HEK293 (cell line): ENCODE measurements around the gene CTPS1.

Experiments
- CTCF ChIA-PET: fragments of 350-600 bp; formaldehyde crosslinking; extraction: SDS; loops from one replicate; lab custom pipeline; 2021; ENCODE audit warnings: antibody characterized with exemption; lab: Yijun Ruan, JAX
- POLR2A ChIA-PET: fragments of 300-600 bp; formaldehyde crosslinking; extraction: SDS; loops from one replicate; lab custom pipeline; 2020; ENCODE audit warnings: antibody characterized with exemption, inconsistent platforms; lab: Yijun Ruan, JAX
- H3K27ac ChIP-seq: fragments of 200-500 bp; sonication (Bioruptor generic); 2 replicates; pipeline ENCODE4 v1.5.1; 2014; ENCODE audit warnings: low read depth, low read length, control low read depth, inconsistent platforms; ENCODE audit errors: extremely low read depth
- H3K36me3 ChIP-seq, 2 experiments: fragments of 200-500 bp in 1 of 2; sonication (Bioruptor generic) in 1 of 2; 1 replicate in 1 of 2; 2 replicates in 1 of 2; pipeline ENCODE4 v1.5.1; 2014 to 2017; ENCODE audit warnings: inconsistent platforms in 2 of 2, low read length in 2 of 2; ENCODE audit not compliant: control insufficient read depth in 2 of 2, insufficient read depth in 1 of 2
- H3K4me1 ChIP-seq: fragments of 200-500 bp; sonication (Bioruptor generic); 2 replicates; pipeline ENCODE4 v1.5.1; 2014; ENCODE audit warnings: mild to moderate bottlenecking, low read length, inconsistent platforms; ENCODE audit not compliant: control insufficient read depth, insufficient read depth
- H3K4me3 ChIP-seq: 2 replicates; pipeline ENCODE4 v1.5.1; 2011; ENCODE audit warnings: low read depth, mild to moderate bottlenecking, control low read depth, low read length, moderate library complexity
- H3K9me3 ChIP-seq: fragments of 200-500 bp; sonication (Bioruptor generic); 2 replicates; pipeline ENCODE4 v1.5.1; 2014; ENCODE audit warnings: low read depth, low read length, inconsistent platforms; ENCODE audit not compliant: control insufficient read depth, insufficient read depth
- OSR2 ChIP-seq: fragments of 450-650 bp; formaldehyde crosslinking; IDR thresholded peaks from 2 replicates; pipeline ENCODE4 v1.5.1; 2016; ENCODE audit warnings: missing biosample characterization, missing genetic modification characterization
- SCRT2 ChIP-seq: fragments of 450-650 bp; formaldehyde crosslinking; IDR thresholded peaks from 2 replicates; pipeline ENCODE4 v1.5.1; 2016; ENCODE audit warnings: missing biosample characterization, missing genetic modification characterization
- TCF7L2 ChIP-seq: IDR thresholded peaks from 2 replicates; pipeline ENCODE4 v1.6.1; 2011; ENCODE audit warnings: low read depth, mild to moderate bottlenecking, inconsistent platforms, low read length, moderate library complexity, borderline replicate concordance
- TRIM28 ChIP-seq: IDR thresholded peaks from 2 replicates; pipeline ENCODE4 v1.6.1; 2011; ENCODE audit warnings: low read length, control low read depth, borderline replicate concordance
- ZBTB17 ChIP-seq: fragments of 450-650 bp; formaldehyde crosslinking; IDR thresholded peaks from 2 replicates; pipeline ENCODE4 v1.5.1; 2016; ENCODE audit warnings: missing biosample characterization, missing genetic modification characterization
- ZBTB7A ChIP-seq: fragments of 450-650 bp; formaldehyde crosslinking; IDR thresholded peaks from 2 replicates; pipeline ENCODE4 v1.5.1; 2016; ENCODE audit warnings: low read depth, missing biosample characterization, missing genetic modification characterization
- ZEB2 ChIP-seq: fragments of 450-650 bp; formaldehyde crosslinking; IDR thresholded peaks from 2 replicates; pipeline ENCODE4 v1.5.1; 2016; ENCODE audit warnings: missing biosample characterization, missing genetic modification characterization
- ZIC2 ChIP-seq: fragments of 450-650 bp; formaldehyde crosslinking; IDR thresholded peaks from 2 replicates; pipeline ENCODE4 v1.5.1; 2016; ENCODE audit warnings: missing biosample characterization, missing genetic modification characterization
- ZNF146 ChIP-seq: fragments of 450-650 bp; formaldehyde crosslinking; IDR thresholded peaks from 2 replicates; pipeline ENCODE4 v1.5.1; 2016; ENCODE audit warnings: missing biosample characterization, missing genetic modification characterization
- ZNF2 ChIP-seq: fragments of 450-650 bp; formaldehyde crosslinking; IDR thresholded peaks from 2 replicates; pipeline ENCODE4 v1.5.1; 2016; ENCODE audit warnings: missing biosample characterization, missing genetic modification characterization
- ZNF248 ChIP-seq: fragments of 450-650 bp; formaldehyde crosslinking; IDR thresholded peaks from 2 replicates; pipeline ENCODE4 v1.5.1; 2017; ENCODE audit warnings: missing biosample characterization, missing genetic modification characterization
- ZNF341 ChIP-seq: fragments of 450-650 bp; formaldehyde crosslinking; IDR thresholded peaks from 2 replicates; pipeline ENCODE4; 2016; ENCODE audit warnings: low read depth, missing biosample characterization, missing genetic modification characterization
- ZNF391 ChIP-seq: fragments of 450-650 bp; formaldehyde crosslinking; IDR thresholded peaks from 2 replicates; pipeline ENCODE4 v1.5.1; 2016; ENCODE audit warnings: low read depth, missing biosample characterization, missing genetic modification characterization, borderline replicate concordance
- ZNF416 ChIP-seq: fragments of 450-650 bp; formaldehyde crosslinking; IDR thresholded peaks from 2 replicates; pipeline ENCODE4 v1.5.1; 2016; ENCODE audit warnings: missing biosample characterization, missing genetic modification characterization
- ZNF561 ChIP-seq: fragments of 450-650 bp; IDR thresholded peaks from 2 replicates; pipeline ENCODE4 v1.5.1; 2018; ENCODE audit warnings: missing biosample characterization, missing genetic modification characterization, borderline replicate concordance
- ZNF658 ChIP-seq: fragments of 450-650 bp; formaldehyde crosslinking; IDR thresholded peaks from 2 replicates; pipeline ENCODE4; 2016; ENCODE audit warnings: missing biosample characterization, missing genetic modification characterization
- ZNF660 ChIP-seq: fragments of 450-650 bp; IDR thresholded peaks from 2 replicates; pipeline ENCODE4 v1.5.1; 2018; ENCODE audit warnings: missing biosample characterization, mild to moderate bottlenecking, missing genetic modification characterization
- ZNF843 ChIP-seq: fragments of 450-650 bp; formaldehyde crosslinking; IDR thresholded peaks from 2 replicates; pipeline ENCODE4 v1.5.1; 2016; ENCODE audit warnings: missing biosample characterization, missing genetic modification characterization
- ZSCAN30 ChIP-seq: fragments of 450-650 bp; IDR thresholded peaks from 2 replicates; pipeline ENCODE4 v1.5.1; 2018; ENCODE audit warnings: missing biosample characterization, mild to moderate bottlenecking, missing genetic modification characterization, moderate library complexity
- TF ChIP-seq, protein P1 (sequence below): fragments of 450-650 bp; formaldehyde crosslinking; IDR thresholded peaks from 2 replicates; pipeline ENCODE4 v1.5.1; 2017; ENCODE audit warnings: missing biosample characterization, missing genetic modification characterization
- TF ChIP-seq, protein P2 (sequence below): fragments of 450-650 bp; formaldehyde crosslinking; IDR thresholded peaks from 2 replicates; pipeline ENCODE4 v1.5.1; 2017; ENCODE audit warnings: missing biosample characterization, missing genetic modification characterization
- TF ChIP-seq, protein P3 (sequence below): fragments of 450-650 bp; formaldehyde crosslinking; IDR thresholded peaks from 2 replicates; pipeline ENCODE4 v1.5.1; 2016; ENCODE audit warnings: missing biosample characterization, missing genetic modification characterization
- TF ChIP-seq, protein P4 (sequence below): fragments of 450-650 bp; formaldehyde crosslinking; IDR thresholded peaks from 2 replicates; pipeline ENCODE4 v1.5.1; 2016; ENCODE audit warnings: missing biosample characterization, missing genetic modification characterization
- TF ChIP-seq, protein P5 (sequence below): fragments of 450-650 bp; formaldehyde crosslinking; optimal IDR thresholded peaks from 2 replicates; pipeline ENCODE3; 2016; ENCODE audit warnings: missing biosample characterization, mild to moderate bottlenecking, missing genetic modification characterization

CTPS1 gene

DNA sequence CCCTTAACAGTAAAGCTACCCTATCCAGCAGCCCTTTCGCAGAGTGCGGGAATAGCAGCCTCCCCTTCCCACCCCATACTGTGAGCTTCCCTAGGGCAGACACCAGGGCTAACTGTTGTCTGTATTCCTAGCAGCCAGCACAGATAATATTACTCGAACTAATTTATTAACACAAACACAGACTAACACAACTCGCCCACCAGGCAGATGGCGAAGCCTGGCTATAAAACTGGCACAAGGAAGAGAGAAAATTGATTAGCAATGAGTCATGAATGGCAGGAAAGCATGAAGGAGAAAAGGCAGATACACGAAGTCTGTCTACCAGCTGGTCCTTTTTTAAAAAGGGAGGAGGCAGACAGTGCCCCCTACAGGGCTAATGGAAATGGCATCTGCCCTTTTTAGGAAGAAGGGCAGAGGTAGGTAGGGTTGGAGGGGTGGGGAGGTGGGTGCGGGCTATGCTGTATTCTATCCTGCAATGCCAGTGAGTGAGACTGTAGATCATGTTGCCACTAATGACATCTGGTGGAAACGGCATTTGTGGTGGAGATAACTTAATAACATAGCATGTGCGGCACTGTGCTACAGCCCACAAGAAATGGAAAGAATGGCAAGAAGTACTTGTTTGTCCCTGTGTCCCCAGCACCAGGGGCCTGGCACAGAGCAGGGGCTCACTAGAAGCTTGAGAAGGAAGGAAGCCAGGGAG, 30.6 kb upstream of the CTPS1 start (continued):
- TF ChIP-seq, protein P1, sequence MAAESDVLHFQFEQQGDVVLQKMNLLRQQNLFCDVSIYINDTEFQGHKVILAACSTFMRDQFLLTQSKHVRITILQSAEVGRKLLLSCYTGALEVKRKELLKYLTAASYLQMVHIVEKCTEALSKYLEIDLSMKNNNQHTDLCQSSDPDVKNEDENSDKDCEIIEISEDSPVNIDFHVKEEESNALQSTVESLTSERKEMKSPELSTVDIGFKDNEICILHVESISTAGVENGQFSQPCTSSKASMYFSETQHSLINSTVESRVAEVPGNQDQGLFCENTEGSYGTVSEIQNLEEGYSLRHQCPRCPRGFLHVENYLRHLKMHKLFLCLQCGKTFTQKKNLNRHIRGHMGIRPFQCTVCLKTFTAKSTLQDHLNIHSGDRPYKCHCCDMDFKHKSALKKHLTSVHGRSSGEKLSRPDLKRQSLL (tag by site-specific recombination): no peak
- no peak for TF ChIP-seq ZNF248

DNA sequence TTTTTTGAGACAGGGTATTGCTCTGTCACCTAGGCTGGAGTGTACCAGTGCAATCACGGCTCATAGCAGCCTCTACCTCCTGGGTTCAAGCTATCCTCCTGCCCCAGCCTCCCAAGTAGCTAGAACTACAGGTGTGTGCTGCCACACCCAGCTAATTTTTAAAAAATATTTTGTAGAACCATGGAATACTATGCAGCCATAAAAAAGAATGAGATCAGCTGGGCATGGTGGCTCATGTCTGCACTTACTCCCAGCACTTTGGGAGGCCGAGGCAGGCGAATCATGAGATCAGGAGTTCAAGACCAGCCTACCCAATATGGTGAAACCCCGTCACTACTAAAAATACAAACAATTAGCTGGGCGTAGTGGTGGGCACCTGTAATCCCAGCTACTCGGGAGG, 29.9 kb upstream of the CTPS1 start:
- Histone ChIP-seq H3K4me3 (no peak overlapping the region), H3K27ac (no peak overlapping the region), H3K36me3 (no peaks in the 10 kb centered on the region), H3K9me3 (no peaks in the 10 kb centered on the region), H3K4me1 (no peaks in the 10 kb centered on the region)
- ChIA-PET POLR2A (interaction anchor here (1.0 kb wide), 1 partner anchor 29 kb away, joined by 3 read pairs; no protein-coding TSS in a partner anchor), CTCF (interaction anchor here (0.6 to 15.4 kb wide), 20 partner anchors 9 to 1066 kb away, joined by 3 to 415 read pairs (median 4); partner anchors contain the start of gene CITED4)
- TF ChIP-seq, protein P2, sequence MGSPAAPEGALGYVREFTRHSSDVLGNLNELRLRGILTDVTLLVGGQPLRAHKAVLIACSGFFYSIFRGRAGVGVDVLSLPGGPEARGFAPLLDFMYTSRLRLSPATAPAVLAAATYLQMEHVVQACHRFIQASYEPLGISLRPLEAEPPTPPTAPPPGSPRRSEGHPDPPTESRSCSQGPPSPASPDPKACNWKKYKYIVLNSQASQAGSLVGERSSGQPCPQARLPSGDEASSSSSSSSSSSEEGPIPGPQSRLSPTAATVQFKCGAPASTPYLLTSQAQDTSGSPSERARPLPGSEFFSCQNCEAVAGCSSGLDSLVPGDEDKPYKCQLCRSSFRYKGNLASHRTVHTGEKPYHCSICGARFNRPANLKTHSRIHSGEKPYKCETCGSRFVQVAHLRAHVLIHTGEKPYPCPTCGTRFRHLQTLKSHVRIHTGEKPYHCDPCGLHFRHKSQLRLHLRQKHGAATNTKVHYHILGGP (tag by site-specific recombination): no peak
- TF ChIP-seq ZNF146 (tag by site-specific recombination) (peak; percentile 78), TCF7L2 (no peak), ZNF658 (tag by site-specific recombination) (no peak)

DNA sequence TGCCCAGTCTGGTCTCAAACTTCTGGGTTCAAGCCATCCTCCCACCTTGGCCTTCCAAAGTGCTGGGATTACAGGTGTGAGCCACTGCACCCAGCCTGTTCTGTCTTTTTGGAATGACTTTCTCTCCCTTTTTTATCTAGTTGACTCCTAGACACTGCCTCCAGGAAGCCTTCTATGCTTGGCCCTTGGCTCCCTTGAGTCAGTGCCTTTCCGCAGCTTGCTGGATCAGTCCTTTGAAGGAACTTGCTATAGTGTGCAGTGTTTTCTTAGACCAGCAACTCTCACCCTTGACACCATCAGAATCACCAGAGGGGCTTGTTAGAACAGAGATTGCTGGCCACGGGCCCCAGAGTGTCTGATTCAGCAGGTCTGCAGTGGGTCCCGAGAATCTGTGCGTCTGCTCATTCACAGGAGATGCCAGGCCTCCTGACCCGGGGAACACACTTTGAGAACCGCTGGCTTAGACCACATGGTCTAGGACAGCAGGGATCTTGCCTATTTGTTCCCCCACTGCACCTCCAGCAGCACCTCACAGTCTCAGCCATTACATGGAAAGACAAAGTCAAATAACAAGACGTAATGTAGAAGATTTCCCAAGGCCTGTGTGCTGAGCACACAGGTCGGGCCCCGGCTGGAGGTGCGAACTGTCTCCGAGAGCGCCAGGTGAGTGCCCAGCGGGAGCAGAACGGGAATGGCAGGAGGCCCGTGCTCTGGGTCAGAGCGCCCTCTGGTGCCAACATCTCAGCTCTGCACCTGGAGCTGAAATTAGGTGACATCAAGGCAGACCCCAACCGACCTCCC, 27.4 kb upstream of the CTPS1 start:
- CTCF ChIA-PET: interaction anchor here (0.5 to 15.4 kb wide), 48 partner anchors 8 to 615 kb away, joined by 3 to 415 read pairs (median 4); partner anchors contain the start of gene CITED4
- no peak overlapping the region for H3K4me3 ChIP-seq
- no peaks in the 10 kb centered on the region for H3K4me1 ChIP-seq
- H3K27ac ChIP-seq: no peak overlapping the region
- POLR2A ChIA-PET: interaction anchor here (0.6 kb wide), 1 partner anchor 494 kb away, joined by 8 read pairs; no protein-coding TSS in a partner anchor
- H3K9me3 ChIP-seq: no peaks in the 10 kb centered on the region
- no peaks in the 10 kb centered on the region for H3K36me3 ChIP-seq
- TF ChIP-seq ZBTB7A (tag by site-specific recombination) (no peak), ZNF2 (tag by site-specific recombination) (0 out of 2 replicates have a peak, but pooled peaks have one; percentile 31), ZNF341 (tag by site-specific recombination) (peak; percentile 83), ZIC2 (tag by site-specific recombination) (peak; percentile 85), ZNF416 (no peak), ZSCAN30 (tag by site-specific recombination) (peak; percentile 59; the same call in 1 of the 2 replicates), ZNF843 (0 out of 2 replicates have a peak, but pooled peaks have one; percentile 19), OSR2 (tag by site-specific recombination) (no peak), SCRT2 (tag by site-specific recombination) (peak; percentile 18; the same call in 1 of the 2 replicates), TRIM28 (0 out of 2 replicates have a peak, but pooled peaks have one; percentile 35), ZBTB17 (tag by site-specific recombination) (peak; percentile 43), ZNF561 (tag by site-specific recombination) (peak; percentile 55; the same call in 1 of the 2 replicates), ZEB2 (tag by site-specific recombination) (peak; percentile 69; the same call in 1 of the 2 replicates), ZNF660 (tag by site-specific recombination) (peak; percentile 15; the same call in 1 of the 2 replicates), ZNF391 (tag by site-specific recombination) (peak; percentile 57; the same call in 1 of the 2 replicates)
- TF ChIP-seq, protein P3, sequence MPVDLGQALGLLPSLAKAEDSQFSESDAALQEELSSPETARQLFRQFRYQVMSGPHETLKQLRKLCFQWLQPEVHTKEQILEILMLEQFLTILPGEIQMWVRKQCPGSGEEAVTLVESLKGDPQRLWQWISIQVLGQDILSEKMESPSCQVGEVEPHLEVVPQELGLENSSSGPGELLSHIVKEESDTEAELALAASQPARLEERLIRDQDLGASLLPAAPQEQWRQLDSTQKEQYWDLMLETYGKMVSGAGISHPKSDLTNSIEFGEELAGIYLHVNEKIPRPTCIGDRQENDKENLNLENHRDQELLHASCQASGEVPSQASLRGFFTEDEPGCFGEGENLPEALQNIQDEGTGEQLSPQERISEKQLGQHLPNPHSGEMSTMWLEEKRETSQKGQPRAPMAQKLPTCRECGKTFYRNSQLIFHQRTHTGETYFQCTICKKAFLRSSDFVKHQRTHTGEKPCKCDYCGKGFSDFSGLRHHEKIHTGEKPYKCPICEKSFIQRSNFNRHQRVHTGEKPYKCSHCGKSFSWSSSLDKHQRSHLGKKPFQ (tag by site-specific recombination): peak; percentile 56; the same call in 1 of the 2 replicates
- TF ChIP-seq, protein P4, sequence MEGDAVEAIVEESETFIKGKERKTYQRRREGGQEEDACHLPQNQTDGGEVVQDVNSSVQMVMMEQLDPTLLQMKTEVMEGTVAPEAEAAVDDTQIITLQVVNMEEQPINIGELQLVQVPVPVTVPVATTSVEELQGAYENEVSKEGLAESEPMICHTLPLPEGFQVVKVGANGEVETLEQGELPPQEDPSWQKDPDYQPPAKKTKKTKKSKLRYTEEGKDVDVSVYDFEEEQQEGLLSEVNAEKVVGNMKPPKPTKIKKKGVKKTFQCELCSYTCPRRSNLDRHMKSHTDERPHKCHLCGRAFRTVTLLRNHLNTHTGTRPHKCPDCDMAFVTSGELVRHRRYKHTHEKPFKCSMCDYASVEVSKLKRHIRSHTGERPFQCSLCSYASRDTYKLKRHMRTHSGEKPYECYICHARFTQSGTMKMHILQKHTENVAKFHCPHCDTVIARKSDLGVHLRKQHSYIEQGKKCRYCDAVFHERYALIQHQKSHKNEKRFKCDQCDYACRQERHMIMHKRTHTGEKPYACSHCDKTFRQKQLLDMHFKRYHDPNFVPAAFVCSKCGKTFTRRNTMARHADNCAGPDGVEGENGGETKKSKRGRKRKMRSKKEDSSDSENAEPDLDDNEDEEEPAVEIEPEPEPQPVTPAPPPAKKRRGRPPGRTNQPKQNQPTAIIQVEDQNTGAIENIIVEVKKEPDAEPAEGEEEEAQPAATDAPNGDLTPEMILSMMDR (tag by site-specific recombination): peak; percentile 88
- TF ChIP-seq, protein P5, sequence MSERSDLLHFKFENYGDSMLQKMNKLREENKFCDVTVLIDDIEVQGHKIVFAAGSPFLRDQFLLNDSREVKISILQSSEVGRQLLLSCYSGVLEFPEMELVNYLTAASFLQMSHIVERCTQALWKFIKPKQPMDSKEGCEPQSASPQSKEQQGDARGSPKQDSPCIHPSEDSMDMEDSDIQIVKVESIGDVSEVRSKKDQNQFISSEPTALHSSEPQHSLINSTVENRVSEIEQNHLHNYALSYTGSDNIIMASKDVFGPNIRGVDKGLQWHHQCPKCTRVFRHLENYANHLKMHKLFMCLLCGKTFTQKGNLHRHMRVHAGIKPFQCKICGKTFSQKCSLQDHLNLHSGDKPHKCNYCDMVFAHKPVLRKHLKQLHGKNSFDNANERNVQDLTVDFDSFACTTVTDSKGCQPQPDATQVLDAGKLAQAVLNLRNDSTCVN: peak; percentile 18
